GM19025 (cell line): Measurements from ENCODE around the gene SORBS2.
"Not testable (repeated sequence)": the region's sequence is repeated elsewhere in the genome, so short reads cannot be mapped to it uniquely, and the experiment has no call there.

Experiments used
- ATAC-seq: cut with Tn5 transposase; IDR thresholded peaks from one replicate; pipeline ENCODE4 v1.9.1; 2021; ENCODE audit warnings: mild to moderate bottlenecking, low read depth, moderate library complexity; ENCODE audit not compliant: unreplicated experiment

SORBS2 gene

DNA sequence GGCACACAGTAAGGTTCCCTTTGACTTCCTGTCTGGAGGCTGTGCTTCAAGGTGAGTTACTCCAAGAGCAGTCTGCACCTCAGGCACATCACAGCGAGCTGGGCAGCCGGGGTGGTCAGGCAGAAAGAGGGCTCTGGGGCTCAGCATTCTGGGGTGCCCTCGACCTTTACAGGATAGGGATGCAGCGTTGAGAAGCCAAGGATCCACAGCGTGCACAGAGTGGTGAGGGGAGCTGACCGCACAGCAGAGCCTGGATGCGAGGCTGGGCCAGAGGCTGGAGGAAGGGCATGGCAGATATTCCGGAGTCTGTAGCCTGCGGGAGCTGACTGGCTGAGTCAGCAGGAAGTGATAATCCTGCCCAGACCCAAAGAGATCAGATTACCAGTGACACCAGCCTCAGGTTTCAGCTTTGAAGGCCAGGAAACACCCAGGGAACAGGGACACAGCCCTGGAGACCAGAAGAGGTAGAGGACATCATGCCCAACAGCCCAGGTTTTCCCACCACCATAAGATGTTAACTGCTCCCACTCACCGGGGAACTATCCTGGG, 238.3 kb downstream of the SORBS2 start:
- no peak for ATAC-seq

DNA sequence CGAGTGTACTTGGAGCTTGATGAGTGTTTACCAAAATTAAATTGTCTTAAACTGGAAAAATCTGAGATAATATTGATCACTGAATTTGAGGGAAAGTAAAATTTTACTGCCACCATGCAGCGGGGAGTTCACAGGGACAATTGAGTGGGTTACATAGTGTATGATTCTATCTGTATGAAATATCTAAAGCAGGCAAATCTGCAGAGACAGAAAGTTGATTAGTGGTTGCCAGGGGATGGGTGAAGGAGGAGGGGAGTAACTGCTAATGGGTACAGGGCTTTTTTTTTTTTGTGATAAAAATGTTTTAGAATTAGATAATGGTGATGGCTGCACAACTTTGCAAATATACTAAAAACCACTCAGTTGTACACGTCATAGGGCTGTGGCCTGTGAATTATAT, 241.3 kb downstream of the SORBS2 start:
- no peak for ATAC-seq

DNA sequence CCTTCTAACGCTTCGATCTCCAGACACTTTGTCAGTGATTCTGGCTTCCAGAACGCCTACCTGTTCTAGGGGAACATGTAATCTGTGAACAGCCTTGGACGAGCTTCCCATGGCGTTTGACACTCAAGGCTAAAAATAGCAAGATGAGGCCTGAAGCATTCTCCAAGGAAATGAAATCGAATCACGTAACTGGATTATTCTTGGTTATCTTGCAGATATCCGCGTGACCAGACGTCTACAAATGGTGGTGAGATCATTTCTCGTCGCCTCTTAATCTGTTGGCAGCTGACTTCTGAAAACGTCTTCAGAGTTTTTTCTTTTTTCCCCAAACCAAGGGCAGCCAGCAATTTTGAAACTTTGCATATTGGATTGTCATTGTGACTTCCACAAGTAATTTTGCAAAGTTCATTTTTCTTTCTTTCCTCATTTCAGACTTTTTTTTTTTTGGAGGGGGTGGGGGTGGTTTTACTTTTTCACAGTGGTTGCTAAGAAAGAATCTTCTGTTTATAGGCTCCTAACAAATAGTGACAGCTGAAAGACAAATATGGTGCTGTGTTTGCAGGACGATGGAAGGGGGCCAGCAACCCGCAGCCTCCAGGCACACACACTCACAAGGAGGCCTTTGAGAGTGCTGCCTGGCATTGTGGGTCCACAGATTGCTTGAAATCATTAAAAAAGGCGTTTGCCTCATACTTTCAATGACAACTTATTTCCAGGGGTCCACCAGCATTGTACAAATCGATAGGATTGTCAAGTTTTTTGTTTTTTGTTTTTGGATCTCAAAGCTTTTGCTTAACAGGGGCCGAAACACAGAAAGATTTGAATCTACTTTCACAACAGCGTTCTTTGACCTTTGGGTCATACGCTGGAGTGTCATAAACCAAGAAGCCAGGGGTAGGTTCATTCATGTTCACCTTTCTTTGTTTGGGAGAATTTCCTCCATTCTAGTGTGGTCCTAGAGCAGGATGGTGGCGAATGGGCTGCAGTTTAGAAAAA, 244.3 kb downstream of the SORBS2 start:
- no peak for ATAC-seq

DNA sequence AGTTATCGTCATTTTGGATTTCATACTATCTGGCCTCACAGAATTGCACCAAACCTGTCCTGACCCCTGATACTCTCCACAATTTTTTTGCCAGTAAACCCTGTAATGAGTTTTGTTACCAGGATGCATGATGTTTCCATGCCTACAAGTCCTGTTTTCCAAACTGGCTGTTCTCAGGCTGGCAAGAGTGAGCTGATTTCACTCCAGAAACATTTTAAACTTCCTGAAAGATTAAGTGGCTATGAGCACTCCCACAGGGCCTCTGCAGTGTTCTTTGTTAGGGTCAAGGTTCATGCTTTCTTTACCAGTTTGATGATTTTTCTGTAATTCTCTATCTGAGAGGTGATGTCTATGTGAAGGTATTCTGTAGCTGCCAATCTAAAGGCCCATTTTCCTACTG, 245.0 kb downstream of the SORBS2 start:
- no peak for ATAC-seq

DNA sequence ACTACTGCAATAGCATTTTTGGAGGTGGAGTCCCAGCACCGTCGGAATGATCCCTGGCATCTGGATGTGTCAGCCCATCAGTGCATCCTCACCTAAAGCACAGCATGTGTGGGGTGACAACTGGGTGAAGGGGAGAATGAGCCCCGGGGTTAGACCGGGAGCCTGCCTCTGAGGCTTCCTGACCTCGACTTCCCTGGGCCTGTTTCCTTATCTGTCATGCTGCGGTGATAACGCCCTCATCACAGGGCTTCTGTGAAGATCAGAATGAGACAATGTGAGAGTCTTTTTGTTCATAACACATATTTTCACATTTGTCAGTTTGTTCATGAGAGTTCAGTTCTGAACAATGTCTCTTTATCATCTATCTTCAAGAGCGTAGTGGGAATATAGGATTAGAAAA, 245.6 kb downstream of the SORBS2 start:
- ATAC-seq, result no peak

DNA sequence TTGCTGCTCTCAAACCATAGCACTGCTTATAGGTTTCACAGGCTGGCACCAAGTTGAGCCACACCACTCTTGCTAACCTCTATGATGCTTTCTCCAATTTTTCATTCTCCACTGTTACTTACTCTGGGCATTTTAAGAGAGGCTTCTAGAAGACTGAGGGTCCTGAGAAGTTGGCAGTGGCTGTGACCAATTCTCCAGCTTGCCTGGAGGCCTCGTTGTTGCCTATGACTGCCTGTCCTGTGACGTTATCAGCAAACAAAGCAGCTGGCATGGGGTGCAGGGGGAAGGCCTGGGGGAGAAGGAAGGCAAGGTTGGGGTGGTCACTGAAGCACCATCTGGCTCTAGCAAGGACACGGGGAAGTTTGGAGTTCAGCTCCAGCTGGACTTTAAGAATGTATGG, 246.3 kb downstream of the SORBS2 start:
- no peak for ATAC-seq

DNA sequence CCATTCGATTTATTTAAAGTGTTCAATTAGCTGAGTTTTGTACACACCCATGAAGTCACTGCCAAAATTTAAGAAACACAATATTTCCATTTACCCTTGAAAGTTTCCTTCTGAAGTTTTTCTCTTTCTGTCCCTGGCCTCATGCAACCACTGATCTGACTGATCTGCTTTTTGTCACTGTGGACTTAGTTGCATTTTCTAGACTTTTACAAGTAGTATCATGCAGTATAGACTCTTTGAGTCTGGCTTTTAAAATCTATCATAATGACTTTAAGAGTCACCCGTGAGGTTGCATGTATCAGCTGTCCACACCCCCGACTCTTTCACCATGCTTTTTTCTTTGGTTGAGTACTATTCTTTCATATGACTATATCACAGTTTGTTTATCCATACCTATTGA, 247.6 kb downstream of the SORBS2 start:
- ATAC-seq, result no peak

DNA sequence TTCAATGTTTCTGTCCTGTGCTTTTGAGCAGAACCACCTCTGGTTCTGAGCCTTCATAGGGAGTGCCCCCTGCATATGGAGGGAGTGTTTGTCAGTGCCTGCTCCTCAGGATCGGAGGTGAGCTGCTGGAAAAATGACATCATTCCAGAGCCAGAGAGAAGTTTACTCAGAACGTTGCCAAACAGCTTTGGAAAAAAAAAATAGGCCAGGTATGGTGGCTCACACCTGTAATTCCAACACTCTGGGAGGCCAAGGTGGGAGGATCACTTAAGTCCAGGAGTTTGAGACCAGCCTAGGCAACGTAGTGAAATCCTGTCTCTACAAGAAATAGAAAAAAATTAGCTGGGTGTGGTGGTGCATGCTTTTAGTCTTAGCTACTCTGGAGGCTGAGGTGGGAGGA, 249.5 kb downstream of the SORBS2 start:
- no peak for ATAC-seq

DNA sequence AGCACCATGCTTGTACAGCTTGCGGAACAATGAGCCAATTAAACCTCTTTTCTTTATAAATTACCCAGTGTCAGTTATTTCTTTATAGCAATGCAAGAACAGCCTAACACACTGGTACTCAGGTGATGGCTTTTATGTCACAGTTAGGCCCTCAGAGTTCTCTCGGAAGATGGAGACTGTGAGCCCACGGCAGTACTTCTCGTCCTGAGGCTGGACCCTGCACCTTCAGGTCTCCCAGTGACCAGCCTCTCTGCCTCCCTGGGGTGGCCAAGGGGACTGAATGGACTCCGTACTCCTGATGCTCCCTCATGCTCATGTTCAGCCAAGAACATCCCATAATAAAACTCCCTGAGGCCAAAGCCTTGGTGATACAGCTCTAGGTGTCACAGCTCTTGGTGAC, 251.7 kb downstream of the SORBS2 start:
- ATAC-seq, result no peak

DNA sequence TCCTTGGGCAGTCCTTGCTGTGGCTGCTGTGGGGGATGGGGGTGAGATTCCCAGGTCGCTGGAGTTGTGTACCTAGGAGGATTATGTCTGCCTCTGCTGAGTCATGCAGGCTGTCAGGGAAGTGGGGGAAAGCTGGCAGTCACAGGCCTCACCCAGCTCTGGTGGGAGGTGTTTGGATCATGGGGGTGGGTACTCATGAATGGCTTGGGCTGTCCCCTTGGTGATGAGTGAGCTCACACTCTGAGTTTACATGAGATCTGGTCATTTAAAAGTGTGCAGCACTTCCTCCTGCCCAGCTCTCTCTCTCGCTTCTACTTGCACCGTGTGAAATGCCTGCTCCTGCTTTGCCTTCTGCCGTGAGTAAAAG, 252.1 kb downstream of the SORBS2 start:
- no peak for ATAC-seq

DNA sequence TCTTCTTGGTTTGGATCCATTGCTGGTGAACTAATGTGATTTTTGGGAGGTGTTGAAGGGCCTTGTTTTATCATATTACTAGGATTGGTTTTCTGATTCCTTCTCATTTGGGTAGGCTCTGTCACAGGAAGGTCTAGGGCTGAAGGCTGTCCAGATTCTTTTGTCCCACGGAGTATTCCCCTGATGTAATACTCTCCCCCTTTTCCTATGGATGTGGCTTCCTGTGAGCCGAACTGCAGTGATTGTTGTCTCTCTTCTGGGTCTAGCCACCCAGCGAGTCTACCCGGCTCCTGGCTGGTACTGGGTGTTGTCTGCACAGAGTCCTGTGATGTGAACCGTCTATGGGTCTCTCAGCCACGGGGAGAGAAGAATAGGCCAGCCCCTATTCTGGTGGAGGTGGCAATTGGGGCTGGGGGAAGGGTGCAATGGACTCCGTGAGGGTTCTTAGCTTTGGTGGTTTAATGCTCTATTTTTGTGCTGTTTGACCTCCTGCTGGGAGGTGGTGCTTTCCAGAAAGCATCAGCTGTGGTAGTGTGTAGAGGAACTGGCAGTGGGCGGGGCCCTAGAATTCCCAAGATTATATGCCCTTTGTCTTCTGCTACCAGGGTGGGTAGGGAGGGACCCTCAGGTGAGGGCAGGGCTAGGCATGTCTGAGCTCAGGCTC, 252.6 kb downstream of the SORBS2 start:
- ATAC-seq, result not testable (repeated sequence)

DNA sequence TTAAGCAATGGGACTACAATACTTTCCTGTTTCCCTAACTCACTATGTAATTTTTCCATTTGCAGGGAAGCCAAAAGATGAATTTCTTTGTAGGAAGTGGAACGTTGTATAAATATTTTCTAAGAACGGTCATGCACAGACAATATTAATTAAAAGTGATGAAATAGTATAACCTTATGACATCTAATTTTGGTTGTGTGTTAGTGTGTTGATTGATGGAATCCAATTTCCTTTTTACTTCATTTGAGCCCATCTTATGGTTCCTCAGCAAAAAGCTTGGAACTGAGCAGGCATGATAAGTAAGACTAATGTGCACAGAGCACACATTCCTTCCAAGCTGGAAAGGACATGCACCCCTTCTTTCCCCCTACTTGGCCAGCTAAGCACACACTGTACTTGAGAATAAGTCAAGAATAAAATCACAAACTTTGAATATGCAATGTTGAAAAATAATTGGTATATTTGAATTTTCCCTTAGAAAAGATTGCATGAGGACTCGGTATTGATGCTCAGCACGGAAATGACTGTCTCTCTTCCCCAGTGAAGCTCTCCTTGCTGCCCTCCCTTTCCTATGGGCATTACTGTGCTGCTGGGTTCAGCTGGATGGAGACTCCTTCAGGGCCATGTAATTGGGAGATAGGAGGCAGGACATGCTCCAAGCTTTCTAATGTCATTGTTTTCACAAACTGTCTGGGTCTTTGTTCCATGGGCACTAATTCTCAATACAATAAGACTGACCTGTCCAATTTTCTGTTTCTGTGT, 257.4 kb downstream of the SORBS2 start:
- ATAC-seq, result no peak

DNA sequence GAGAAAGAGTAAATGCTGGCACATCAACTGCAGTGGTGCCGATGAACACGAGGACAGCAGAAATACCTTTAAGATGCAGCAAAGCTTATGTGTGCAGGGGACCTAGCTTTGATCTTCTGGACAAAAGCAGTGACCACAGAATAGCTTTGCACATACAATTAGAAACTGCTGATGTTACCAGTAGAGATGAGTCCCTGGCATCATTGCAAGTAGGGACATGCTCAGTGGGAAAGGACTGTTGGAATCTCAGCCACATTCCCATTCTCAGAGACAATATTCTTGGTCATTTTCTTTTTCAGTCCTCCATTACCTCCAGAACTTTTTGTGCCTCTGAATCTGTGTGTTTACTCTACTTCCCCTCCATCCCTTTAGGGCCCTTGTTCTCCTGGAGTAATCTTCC, 259.7 kb downstream of the SORBS2 start:
- ATAC-seq, result no peak

DNA sequence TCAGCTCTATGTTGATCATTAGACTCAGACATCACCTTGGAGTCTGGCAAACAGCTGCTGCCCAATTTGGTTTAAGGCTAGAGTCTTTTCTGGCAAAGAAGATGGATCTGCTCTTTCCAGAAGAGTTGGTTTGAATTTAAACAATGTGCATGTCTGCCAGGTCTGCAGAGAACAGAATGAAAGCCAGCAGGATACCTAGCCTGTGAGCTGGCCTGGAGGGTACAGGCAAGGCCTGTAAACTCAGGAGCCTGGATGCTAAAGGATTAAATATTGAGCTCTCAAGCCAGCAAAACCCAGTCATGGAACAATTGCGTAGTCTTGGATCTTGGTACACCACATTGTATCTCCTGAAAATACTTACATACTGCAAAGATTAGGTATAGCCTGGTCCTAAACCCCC, 261.1 kb downstream of the SORBS2 start:
- no peak for ATAC-seq

DNA sequence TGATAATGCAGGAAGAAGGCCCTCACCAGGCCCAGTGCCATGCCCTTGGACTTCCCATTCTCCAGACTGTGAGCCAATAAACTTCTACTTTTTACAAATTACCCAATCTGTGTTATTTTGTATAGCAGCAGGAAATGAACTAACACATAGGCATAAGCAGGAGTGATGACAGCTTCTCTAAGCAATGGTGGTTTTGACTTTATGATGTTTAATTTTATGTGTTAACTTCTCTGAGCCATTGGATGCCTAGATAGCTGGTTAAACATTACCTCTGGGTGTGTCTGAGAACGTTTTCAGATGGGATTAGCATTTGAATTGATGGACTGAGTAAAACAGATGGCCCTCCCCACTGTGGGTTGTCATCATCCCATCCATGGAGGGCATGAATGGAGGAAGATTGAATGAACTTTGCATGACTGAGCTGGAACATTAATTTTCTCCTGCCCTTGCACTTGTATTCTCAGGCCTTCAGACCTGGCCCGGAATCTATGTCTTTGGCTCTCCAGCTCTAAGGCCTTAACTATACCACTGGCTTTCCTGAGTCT, 262.8 kb downstream of the SORBS2 start:
- ATAC-seq, result no peak

DNA sequence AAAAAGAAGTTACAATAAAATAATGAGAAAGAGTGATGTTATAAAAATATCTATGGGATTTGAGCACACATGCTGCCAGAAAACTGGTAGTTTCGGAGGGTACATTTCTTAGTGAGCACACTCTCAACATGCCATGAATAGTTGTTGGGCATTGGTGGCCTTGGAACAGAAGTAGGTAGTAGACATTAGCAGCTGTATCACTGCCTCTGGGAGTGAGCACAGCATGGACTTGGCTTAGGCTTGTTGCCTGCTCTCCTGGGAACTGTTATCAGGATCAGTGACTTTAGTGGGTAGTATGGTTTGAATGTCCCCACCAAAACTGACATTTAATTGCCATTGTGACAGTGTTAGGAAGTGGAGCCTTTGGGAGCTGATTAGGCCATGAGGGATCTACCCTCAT, 263.4 kb downstream of the SORBS2 start:
- no peak for ATAC-seq

DNA sequence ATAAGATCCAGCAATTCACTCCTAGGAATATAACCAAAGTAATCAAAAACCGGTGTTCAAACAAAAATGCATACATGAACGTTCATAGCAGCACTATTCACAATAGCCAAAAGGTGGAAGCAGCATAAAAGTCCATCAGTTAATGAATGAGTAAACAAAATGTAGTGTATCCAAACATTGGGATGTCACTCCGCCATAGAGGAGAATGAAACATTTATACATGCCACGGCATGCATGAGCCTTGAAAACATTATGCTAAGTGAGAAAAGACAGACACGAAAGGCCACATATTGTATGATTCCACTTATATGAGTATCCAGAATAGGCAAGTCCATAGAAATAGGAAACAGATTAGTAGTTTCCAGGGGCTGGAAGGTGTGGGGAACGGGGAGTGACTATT, 265.7 kb downstream of the SORBS2 start:
- no peak for ATAC-seq

DNA sequence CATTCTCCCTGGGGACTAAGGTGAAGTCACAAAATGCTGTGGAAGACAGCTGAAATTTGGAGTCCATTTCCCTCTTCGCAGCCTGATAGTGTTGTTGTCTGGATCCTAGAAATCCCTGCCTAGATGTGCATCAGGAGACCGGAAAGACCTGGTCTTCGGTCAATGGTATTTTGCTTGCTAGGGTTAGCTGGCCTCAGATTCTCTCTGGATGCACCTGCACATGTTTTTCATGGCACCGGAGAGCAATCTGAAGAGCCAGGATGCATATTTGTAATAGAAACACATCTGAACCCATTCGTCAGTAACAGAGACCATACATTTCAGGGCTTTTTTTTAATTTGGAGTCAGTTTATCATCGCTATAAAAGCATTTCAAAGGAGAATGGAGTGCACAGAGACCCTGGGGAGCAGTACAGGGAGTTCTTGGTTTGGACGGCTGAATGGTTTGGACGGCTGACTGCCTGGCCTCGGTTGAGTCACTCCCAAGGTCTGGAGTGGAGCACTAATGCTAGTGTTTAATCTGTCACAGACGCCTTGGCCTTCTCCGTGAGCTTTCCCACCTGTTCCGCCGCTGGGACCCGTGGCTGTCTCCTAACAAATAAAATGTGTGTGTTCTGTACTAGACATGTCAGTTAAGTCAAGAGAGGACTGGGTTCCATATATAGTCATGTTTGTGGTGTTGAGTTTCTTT, 269.2 kb downstream of the SORBS2 start:
- no peak for ATAC-seq

DNA sequence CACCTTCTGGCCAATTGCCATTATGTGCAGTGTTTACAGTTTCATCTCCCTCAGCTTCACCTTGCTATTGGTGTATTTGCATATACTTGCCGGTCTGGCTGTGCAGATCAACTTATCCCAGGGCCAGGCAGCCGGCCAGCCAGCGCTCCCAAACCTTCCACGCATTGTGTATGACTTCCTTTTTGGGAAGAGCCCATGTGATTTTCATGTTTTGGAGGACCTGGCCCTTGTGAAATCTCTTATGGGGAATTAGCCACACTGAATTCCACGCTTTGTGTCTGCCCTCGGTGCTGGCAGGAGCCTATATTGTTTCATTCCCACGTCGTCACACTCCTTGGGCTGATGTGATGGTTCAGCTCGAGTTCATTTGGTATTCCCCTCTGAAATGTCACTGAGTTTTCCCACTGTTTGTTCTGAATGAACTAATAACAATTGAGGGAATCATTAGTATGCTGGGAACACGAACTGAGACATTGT, 270.7 kb downstream of the SORBS2 start:
- ATAC-seq, result no peak
